HFFc6 (cell line): ENCODE data around the gene PSMG4. TPM values are rescaled to one million over a fixed set of nuclear protein-coding genes. Genes with fewer than 3 reads are reported as not detected.
A peak's percentile ranks its signal among the peaks of the same experiment; 100 is the strongest.

Experiments
- DNase-seq: peaks from one replicate; pipeline ENCODE4 v3.0.0-alpha.2; 2018
- H3K27ac Mint-ChIP-seq: 2 replicates; pipeline ENCODE4 v1.8.0; 2020; ENCODE audit warnings: mild to moderate bottlenecking, mixed read lengths
- H3K27me3 Mint-ChIP-seq: 2 replicates; pipeline ENCODE4 v1.8.0; 2021; ENCODE audit warnings: mild to moderate bottlenecking, moderate library complexity, mixed read lengths; ENCODE audit not compliant: insufficient read depth
- H3K36me3 Mint-ChIP-seq: 2 replicates; pipeline ENCODE4 v1.8.0; 2021; ENCODE audit warnings: low read depth, mixed read lengths
- H3K4me1 Mint-ChIP-seq: 2 replicates; pipeline ENCODE4 v1.8.0; 2020; ENCODE audit warnings: low read depth, mixed read lengths
- H3K4me3 Mint-ChIP-seq: 2 replicates; pipeline ENCODE4 v1.8.0; 2020; ENCODE audit warnings: mild to moderate bottlenecking, moderate library complexity, mixed read lengths
- H3K9me3 Mint-ChIP-seq: 2 replicates; pipeline ENCODE4 v1.8.0; 2020; ENCODE audit warnings: mild to moderate bottlenecking, mixed read lengths
- CTCF ChIP-seq: fragments of 200-600 bp; sonication (generic); IDR thresholded peaks from 2 replicates; pipeline ENCODE4 v1.5.0; 2021; ENCODE audit warnings: antibody characterized with exemption, mild to moderate bottlenecking
- total RNA-seq, 6 experiments: library from RNA; stranded (reverse); fragmentation: NEBNext Ultra II Directional; extraction: Animal tissue kit (Norgen Biotek cat#: 25700); gene quantifications; 2 replicates in 1 of 6; 3 replicates in 5 of 6; pipeline ENCODE4 v1.2.3, GENCODE V29; 2021

PSMG4 gene
- total RNA-seq, 6 experiments from 2014 or later: 14.9 to 20.1 (median 17.6) TPM

GRCh38 chr6:3232017-3232945 is 26.5 kb upstream of the PSMG4 start:
- Mint-ChIP-seq H3K4me3 (peak overlapping the region; percentile 88), H3K27me3 (peaks cover 56% of the 10 kb centered on the region), H3K27ac (peak overlapping the region; percentile 62; the same call in 1 of the 2 replicates), H3K36me3 (no peaks in the 10 kb centered on the region), H3K4me1 (peaks cover 37% of the 10 kb centered on the region), H3K9me3 (no peaks in the 10 kb centered on the region)
- no peak for DNase-seq
- TF ChIP-seq CTCF: no peak

- Mint-ChIP-seq H3K27ac (no peak overlapping the region), H3K4me3 (no peak overlapping the region), H3K36me3 (no peaks in the 10 kb centered on the region), H3K4me1 (peaks cover 37% of the 10 kb centered on the region), H3K9me3 (no peaks in the 10 kb centered on the region), H3K27me3 (peaks cover 60% of the 10 kb centered on the region)
- no peak for TF ChIP-seq CTCF
- no peak for DNase-seq
Observed at GRCh38 chr6:3233321-3233720, 25.4 kb upstream of the PSMG4 start.

- Mint-ChIP-seq H3K27ac (no peak overlapping the region), H3K27me3 (peaks cover 56% of the 10 kb centered on the region), H3K4me1 (peaks cover 33% of the 10 kb centered on the region), H3K36me3 (no peaks in the 10 kb centered on the region), H3K9me3 (no peaks in the 10 kb centered on the region), H3K4me3 (no peak overlapping the region)
- DNase-seq: no peak
- TF ChIP-seq CTCF: no peak
Observed at GRCh38 chr6:3233904-3234303, 24.8 kb upstream of the PSMG4 start.

- Mint-ChIP-seq H3K9me3 (no peaks in the 10 kb centered on the region), H3K36me3 (no peaks in the 10 kb centered on the region), H3K4me1 (peaks cover 20% of the 10 kb centered on the region), H3K27ac (no peak overlapping the region), H3K4me3 (no peak overlapping the region), H3K27me3 (peaks cover 45% of the 10 kb centered on the region)
- no peak for TF ChIP-seq CTCF
- no peak for DNase-seq
Observed at GRCh38 chr6:3235486-3235885, 23.3 kb upstream of the PSMG4 start.

- DNase-seq: no peak
- H3K9me3 Mint-ChIP-seq: no peaks in the 10 kb centered on the region
- H3K4me1 Mint-ChIP-seq: peaks cover 15% of the 10 kb centered on the region
- H3K4me3 Mint-ChIP-seq: no peak overlapping the region
- no peak for TF ChIP-seq CTCF
- H3K27me3 Mint-ChIP-seq: peaks cover 41% of the 10 kb centered on the region
- H3K27ac Mint-ChIP-seq: no peak overlapping the region
- H3K36me3 Mint-ChIP-seq: no peaks in the 10 kb centered on the region
Observed at GRCh38 chr6:3236005-3236404, 22.7 kb upstream of the PSMG4 start.
